Tibial artery (tissue), 4 donors: Measurements from ENCODE around the gene UBN1.

Experiments
- DNase-seq, 2 donors: peaks; one replicate each; pipeline ENCODE4 v3.0.0-alpha.2; 2019
- H3K27ac ChIP-seq, 2 donors: fragments of 200-600 bp; sonication (generic) in 1 of 2; 1 replicate in 1 of 2; 2 replicates in 1 of 2; pipeline ENCODE4 v1.5.1; 2018 to 2019; ENCODE audit warnings: mild to moderate bottlenecking in 1 of 2
- H3K27me3 ChIP-seq, 2 donors: fragments of 200-600 bp; sonication (generic) in 1 of 2; one replicate each; pipeline versions ENCODE4 v1.5.1 to v1.6.0; 2016 to 2019
- H3K36me3 ChIP-seq, 3 donors: fragments of 200-600 bp; sonication (generic) in 2 of 3; one replicate each; pipeline ENCODE4 v1.5.1; 2016 to 2019; ENCODE audit warnings: mild to moderate bottlenecking in 2 of 3
- H3K4me1 ChIP-seq, 4 donors: fragments of 200-600 bp; sonication (generic) in 2 of 4; 1 replicate in 3 of 4; 2 replicates in 1 of 4; pipeline ENCODE4 v1.5.1; 2016 to 2019
- H3K4me3 ChIP-seq, 2 donors: fragments of 200-600 bp; sonication (generic) in 1 of 2; 1 replicate in 1 of 2; 2 replicates in 1 of 2; pipeline ENCODE4 v1.5.1; 2018 to 2019; ENCODE audit warnings: mild to moderate bottlenecking in 2 of 2
- H3K9me3 ChIP-seq, 3 donors: fragments of 200-600 bp; sonication (generic) in 1 of 3; one replicate each; pipeline ENCODE4 v1.5.1; 2016 to 2019
- intact Hi-C: fragments of 100-400 bp; cut with DNase I; formaldehyde crosslinking; loops from one replicate; pipeline ENCODE4 v1.15.0; 2023; ENCODE audit warnings: low total_unique reads
- TF ChIP-seq, protein P1 (sequence below), 2 experiments: fragments of 200-600 bp in 1 of 2; fragments of 450-650 bp in 1 of 2; IDR thresholded peaks; one replicate each; pipeline ENCODE4 v1.5.1; 2017 to 2019; ENCODE audit warnings: antibody characterized with exemption in 2 of 2, mild to moderate bottlenecking in 1 of 2, moderate library complexity in 1 of 2

UBN1 gene

DNA sequence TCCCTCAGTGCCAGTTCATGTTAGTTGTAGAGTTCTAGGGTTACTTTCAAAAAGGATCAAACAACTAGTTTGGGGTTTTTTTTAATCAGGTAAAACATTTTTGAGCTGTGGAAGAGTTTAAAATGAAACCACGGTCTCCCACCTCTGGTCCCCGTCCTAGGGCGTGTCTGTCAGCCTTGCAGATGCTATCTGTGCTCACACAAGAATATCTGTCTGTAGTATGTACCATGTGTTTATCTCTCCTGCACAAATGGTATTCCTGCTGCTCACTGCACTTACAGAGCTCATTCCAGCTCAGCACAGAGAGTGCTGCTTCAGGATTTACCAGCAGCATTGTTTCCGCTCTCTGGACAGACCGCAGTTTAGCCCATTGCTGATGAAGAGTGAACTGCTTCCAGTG, 38.9 kb downstream of the UBN1 start:
- Histone ChIP-seq H3K27ac (no peak overlapping the region), H3K27me3 (no peaks in the 10 kb centered on the region), H3K9me3 (no peaks in the 10 kb centered on the region), H3K4me1 (peaks cover 0 to 3% (median 0%) of the 10 kb centered on the region in 4 donors), H3K4me3 (no peak overlapping the region), H3K36me3 (peaks cover 58 to 99% (median 83%) of the 10 kb centered on the region in 3 donors)
- TF ChIP-seq, protein P1, sequence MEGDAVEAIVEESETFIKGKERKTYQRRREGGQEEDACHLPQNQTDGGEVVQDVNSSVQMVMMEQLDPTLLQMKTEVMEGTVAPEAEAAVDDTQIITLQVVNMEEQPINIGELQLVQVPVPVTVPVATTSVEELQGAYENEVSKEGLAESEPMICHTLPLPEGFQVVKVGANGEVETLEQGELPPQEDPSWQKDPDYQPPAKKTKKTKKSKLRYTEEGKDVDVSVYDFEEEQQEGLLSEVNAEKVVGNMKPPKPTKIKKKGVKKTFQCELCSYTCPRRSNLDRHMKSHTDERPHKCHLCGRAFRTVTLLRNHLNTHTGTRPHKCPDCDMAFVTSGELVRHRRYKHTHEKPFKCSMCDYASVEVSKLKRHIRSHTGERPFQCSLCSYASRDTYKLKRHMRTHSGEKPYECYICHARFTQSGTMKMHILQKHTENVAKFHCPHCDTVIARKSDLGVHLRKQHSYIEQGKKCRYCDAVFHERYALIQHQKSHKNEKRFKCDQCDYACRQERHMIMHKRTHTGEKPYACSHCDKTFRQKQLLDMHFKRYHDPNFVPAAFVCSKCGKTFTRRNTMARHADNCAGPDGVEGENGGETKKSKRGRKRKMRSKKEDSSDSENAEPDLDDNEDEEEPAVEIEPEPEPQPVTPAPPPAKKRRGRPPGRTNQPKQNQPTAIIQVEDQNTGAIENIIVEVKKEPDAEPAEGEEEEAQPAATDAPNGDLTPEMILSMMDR (IDR thresholded peaks at IDR 0.05) = no peak
- intact Hi-C loops = no loop called here
- no peak for DNase-seq

DNA sequence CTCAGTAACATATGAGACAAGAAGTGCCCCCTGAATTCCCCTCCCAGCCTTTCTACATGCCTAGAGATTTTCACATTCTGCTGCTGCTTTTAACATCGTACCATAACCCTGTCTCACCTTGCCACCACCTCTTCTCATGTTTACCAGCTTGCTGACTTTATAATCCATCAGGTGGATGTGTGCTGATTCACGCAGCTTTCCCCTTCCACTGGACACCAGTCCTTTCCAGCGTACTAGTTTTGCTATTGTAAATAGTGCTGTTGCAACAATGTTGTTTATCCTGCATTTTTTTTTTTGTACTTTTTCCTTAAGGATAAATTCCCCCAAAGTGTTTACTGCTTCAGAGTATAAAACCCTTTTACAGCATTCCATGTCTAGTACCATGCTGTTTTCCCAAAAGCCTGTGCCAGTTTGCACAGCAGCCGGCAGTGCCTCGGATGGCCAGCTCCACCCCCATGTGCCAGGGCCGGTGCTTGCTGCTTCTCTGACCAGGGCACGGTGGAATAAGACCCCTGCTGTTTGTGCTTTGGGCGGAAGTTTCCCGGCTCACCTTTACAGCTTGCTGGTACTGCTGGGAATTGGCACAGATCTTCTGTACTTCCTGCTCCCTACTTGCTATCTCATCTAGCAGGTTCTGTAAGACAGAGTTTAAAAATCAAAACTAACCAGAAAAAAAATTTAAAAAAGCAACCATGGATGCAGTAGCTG, 41.3 kb downstream of the UBN1 start:
- H3K36me3 ChIP-seq = peaks cover 41 to 99% (median 71%) of the 10 kb centered on the region in 3 donors

DNA sequence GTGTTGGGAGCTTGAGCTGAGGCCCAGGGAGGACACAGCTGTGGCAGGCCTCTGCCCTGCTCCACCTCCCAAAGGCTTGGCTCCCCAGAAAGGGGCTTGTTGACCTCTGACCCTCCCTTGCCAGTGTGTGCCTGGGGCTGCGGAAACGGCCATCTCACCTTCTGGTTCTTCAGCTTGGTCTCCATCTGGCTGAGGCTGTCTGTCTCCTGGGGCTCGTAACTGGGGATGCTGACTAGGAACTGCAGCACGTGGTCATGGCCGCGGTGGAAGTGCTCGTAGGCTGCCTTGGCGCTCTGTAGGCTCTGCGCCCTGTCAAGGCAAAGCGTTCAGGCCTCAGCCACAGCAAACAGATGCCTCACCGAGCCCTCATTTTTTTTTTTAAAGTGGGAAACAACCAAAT, 42.7 kb downstream of the UBN1 start:
- no peak overlapping the region for H3K27ac ChIP-seq
- DNase-seq = no peak
- H3K4me1 ChIP-seq = no peaks in the 10 kb centered on the region
- no peaks in the 10 kb centered on the region for H3K9me3 ChIP-seq
- H3K27me3 ChIP-seq = peaks cover 0 to 8% of the 10 kb centered on the region in 2 donors
- H3K36me3 ChIP-seq = peaks cover 27 to 99% (median 66%) of the 10 kb centered on the region in 3 donors
- H3K4me3 ChIP-seq = no peak overlapping the region
- TF ChIP-seq, protein P1 (IDR thresholded peaks at IDR 0.05) = no peak
- intact Hi-C loops = no loop called here

More for the DNA sequence above, 41.3 kb downstream of the UBN1 start:
- Histone ChIP-seq H3K27ac (no peak overlapping the region), H3K4me1 (no peaks in the 10 kb centered on the region), H3K4me3 (no peak overlapping the region), H3K27me3 (peaks cover 0 to 3% of the 10 kb centered on the region in 2 donors), H3K9me3 (no peaks in the 10 kb centered on the region)
- intact Hi-C loops = no loop called here
- TF ChIP-seq, protein P1 (IDR thresholded peaks at IDR 0.05) = no peak
- DNase-seq = no peak

DNA sequence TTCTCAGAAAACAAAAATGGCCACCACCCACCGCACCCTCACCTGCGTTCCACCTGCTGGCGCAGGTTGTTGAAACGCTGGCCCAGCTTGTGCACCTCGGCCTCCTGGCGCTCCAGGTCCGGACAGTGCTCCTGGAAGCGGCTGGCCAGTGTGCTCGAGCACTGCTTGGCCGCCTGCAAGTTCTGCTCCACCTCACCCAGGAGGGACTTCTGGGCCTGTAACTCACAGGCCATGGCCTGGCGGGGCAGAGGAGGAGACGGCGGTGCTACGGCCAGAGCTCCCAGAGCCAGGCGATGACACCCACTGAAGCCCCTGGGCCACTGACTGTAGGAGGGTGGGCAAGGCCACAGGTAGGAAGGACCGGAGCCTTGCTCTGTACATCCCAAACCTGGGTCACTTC, 43.4 kb downstream of the UBN1 start:
- peaks cover 0 to 8% of the 10 kb centered on the region in 2 donors for H3K27me3 ChIP-seq
- H3K4me3 ChIP-seq = no peak overlapping the region
- peaks cover 21 to 99% (median 60%) of the 10 kb centered on the region in 3 donors for H3K36me3 ChIP-seq
- no peaks in the 10 kb centered on the region for H3K9me3 ChIP-seq
- TF ChIP-seq, protein P1 (IDR thresholded peaks at IDR 0.05) = no peak
- intact Hi-C loops = no loop called here
- DNase-seq = no peak
- no peak overlapping the region for H3K27ac ChIP-seq
- H3K4me1 ChIP-seq = no peaks in the 10 kb centered on the region

DNA sequence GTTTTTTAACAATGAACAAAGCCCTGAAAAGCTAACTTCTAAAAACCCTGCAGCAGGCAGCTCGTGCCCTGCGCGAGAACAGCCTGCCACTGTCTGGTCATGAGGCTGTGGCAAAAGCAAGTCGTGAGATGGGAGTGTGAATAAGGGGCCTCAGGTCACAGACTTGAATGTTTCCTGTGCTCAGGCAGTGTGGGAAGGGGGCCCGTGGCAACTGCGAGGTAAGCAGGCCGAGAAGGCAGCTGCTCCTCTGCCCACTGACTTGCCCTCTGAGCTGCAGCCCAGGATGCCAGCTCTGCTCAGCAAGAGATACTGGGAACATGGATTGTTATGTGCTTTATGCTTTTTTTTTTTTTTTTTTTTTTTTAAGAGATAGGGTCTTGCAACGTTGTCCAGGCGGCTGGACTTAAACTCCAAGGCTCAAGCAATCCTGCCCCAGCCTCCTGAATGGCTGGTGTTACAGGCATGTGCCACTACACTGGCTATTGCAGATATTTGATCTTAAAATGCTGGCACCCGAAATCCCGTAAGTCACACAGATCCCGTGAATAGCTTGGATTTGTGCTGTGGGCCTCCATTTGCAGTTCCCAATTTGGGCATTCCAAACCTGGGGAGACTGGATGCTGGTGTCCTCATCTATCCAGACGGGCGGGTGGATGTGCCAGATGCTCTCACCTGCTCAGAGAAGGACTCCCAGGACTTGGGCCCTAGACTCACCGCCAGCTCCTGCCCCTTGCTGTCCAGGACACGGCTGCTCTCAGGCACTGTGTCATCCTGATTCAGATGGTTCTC, 44.0 kb downstream of the UBN1 start:
- Histone ChIP-seq H3K27me3 (peaks cover 0 to 8% of the 10 kb centered on the region in 2 donors), H3K27ac (no peak overlapping the region), H3K4me1 (no peaks in the 10 kb centered on the region), H3K4me3 (no peak overlapping the region), H3K36me3 (peaks cover 15 to 99% (median 54%) of the 10 kb centered on the region in 3 donors), H3K9me3 (no peaks in the 10 kb centered on the region)
- TF ChIP-seq, protein P1 (IDR thresholded peaks at IDR 0.05) = no peak
- intact Hi-C loops = no loop called here
- no peak for DNase-seq
